K562 (cell line): ENCODE data around the gene POP7. TPM values are rescaled to one million over a fixed set of nuclear protein-coding genes. Genes with fewer than 3 reads are reported as not detected.

ENCODE experiments used
- ATAC-seq: fragments of 200-7000 bp; cut with Tn5 transposase; 3 replicates; pipeline ENCODE4 v1.9.1; 2020; ENCODE audit warnings: moderate library complexity
- BruUV-seq: library from RNA; stranded (reverse); fragments of 400-500 nt; replicated peaks from 2 replicates; lab custom pipeline; 2021; lab: Mats Ljungman, UMichigan
- CTCF ChIA-PET: fragments of 300-600 bp; formaldehyde crosslinking; extraction: SDS; loops from one replicate; lab custom pipeline; 2021; ENCODE audit warnings: low intra/inter-chr PET ratio; lab: Yijun Ruan, JAX
- POLR2A ChIA-PET: fragments of 300-600, 350-650 bp; sonication (Branson Sonifier 250); formaldehyde crosslinking; extraction: SDS; loops from one replicate; lab custom pipeline; 2021; ENCODE audit warnings: antibody characterized with exemption, inconsistent platforms; lab: Yijun Ruan, JAX
- DNase-seq, 4 experiments: peaks; one replicate each; pipeline versions ENCODE4 v3.0.0 to v3.0.0-alpha.2; 2011 to 2018; ENCODE audit warnings: low spot score in 3 of 4, mixed read lengths in 3 of 4; ENCODE audit errors: extremely low read depth in 1 of 4
- FAIRE-seq: peaks from 2 replicates; lab custom pipeline; 2011; peaks lifted over from hg19 to GRCh38; lab: Jason Lieb, UNC
- H2AFZ ChIP-seq: 2 replicates; pipeline ENCODE4 v1.6.0; 2011; ENCODE audit warnings: low read depth, low read length, control low read depth, inconsistent platforms
- H3K27ac ChIP-seq: fragments of 200-600 bp; 3 replicates; pipeline ENCODE4 v1.8.0; 2011; ENCODE audit warnings: low read depth, mild to moderate bottlenecking, control low read depth, inconsistent platforms, low read length, moderate library complexity, mixed read lengths; ENCODE audit errors: extremely low read depth
- H3K27me3 ChIP-seq, 2 experiments: fragments of 300-600 bp in 1 of 2; 2 replicates in 1 of 2; 3 replicates in 1 of 2; pipeline versions ENCODE4 v1.6.0 to v1.8.0; 2011; ENCODE audit warnings: inconsistent platforms in 2 of 2, low read length in 2 of 2, mild to moderate bottlenecking in 1 of 2, mixed read lengths in 1 of 2, moderate library complexity in 1 of 2; ENCODE audit not compliant: control insufficient read depth in 2 of 2, insufficient read depth in 2 of 2
- H3K36me3 ChIP-seq: fragments of 300-600 bp; 3 replicates; pipeline ENCODE4 v1.8.0; 2011; ENCODE audit warnings: mild to moderate bottlenecking, low read length, inconsistent platforms; ENCODE audit not compliant: control insufficient read depth, insufficient read depth
- H3K4me1 ChIP-seq, 2 experiments: fragments of 200-600 bp in 1 of 2; replicated peaks in 1 of 2; 2 replicates in 1 of 2; 3 replicates in 1 of 2; pipeline versions ENCODE4 v1.5.1 to v1.8.0; 2011; ENCODE audit warnings: inconsistent platforms in 2 of 2, low read length in 2 of 2, mild to moderate bottlenecking in 1 of 2, mixed read lengths in 1 of 2, moderate library complexity in 1 of 2; ENCODE audit not compliant: control insufficient read depth in 2 of 2, insufficient read depth in 2 of 2
- H3K4me2 ChIP-seq: 2 replicates; pipeline ENCODE4 v1.6.1; 2011; ENCODE audit warnings: low read length, control low read depth, inconsistent platforms, mixed read lengths; ENCODE audit not compliant: insufficient read depth
- H3K4me3 ChIP-seq: fragments of 200-600 bp; sonication (generic), shearing (Covaris generic); 2 replicates; pipeline ENCODE4 v1.5.1; 2016; ENCODE audit warnings: control low read depth, inconsistent platforms
- H3K79me2 ChIP-seq: fragments of 200-600 bp; 3 replicates; pipeline ENCODE4 v1.8.0; 2011; ENCODE audit warnings: low read length, inconsistent platforms; ENCODE audit not compliant: control insufficient read depth, insufficient read depth
- H3K9ac ChIP-seq, 2 experiments: 2 replicates each; pipeline versions ENCODE4 v1.6.0 to v1.6.1; 2011; ENCODE audit warnings: low read depth in 2 of 2, low read length in 2 of 2, control low read depth in 1 of 2, inconsistent platforms in 1 of 2, mild to moderate bottlenecking in 1 of 2, mixed read lengths in 1 of 2; ENCODE audit not compliant: insufficient read depth in 1 of 2
- H3K9me1 ChIP-seq: one replicate; pipeline ENCODE4 v1.6.0; 2011; ENCODE audit warnings: inconsistent platforms, mild to moderate bottlenecking, low read length, moderate library complexity; ENCODE audit not compliant: control insufficient read depth, insufficient read depth
- H3K9me3 ChIP-seq: replicated peaks from 2 replicates; pipeline ENCODE4 v1.5.1; 2011; ENCODE audit warnings: low read depth, low read length, inconsistent platforms; ENCODE audit not compliant: control insufficient read depth, insufficient read depth
- H4K20me1 ChIP-seq: replicated peaks from 2 replicates; pipeline ENCODE4 v1.6.1; 2011; ENCODE audit warnings: low read length, inconsistent platforms, mixed read lengths; ENCODE audit not compliant: control insufficient read depth, insufficient read depth
- ARID4B ChIP-seq: sonication (generic); formaldehyde crosslinking; IDR thresholded peaks from 2 replicates; pipeline ENCODE4 v1.8.0; 2022; ENCODE audit warnings: mild to moderate bottlenecking, missing genetic modification reagents
- BHLHE40 ChIP-seq: IDR thresholded peaks from 2 replicates; pipeline ENCODE4 v1.6.1; 2011; ENCODE audit warnings: low read length, improper control_type of control experiment
- CGGBP1 ChIP-seq: fragments of 250-450 bp; sonication (Bioruptor Pico); IDR thresholded peaks from 2 replicates; pipeline ENCODE4 v1.9.0; 2021; ENCODE audit warnings: mild to moderate bottlenecking
- FUS ChIP-seq: fragments of 200-400 bp; formaldehyde crosslinking; optimal IDR thresholded peaks from 2 replicates; pipeline ENCODE3; 2017; ENCODE audit warnings: low read depth, low read length
- MAFF ChIP-seq: IDR thresholded peaks from 2 replicates; pipeline ENCODE4 v1.6.1; 2012; ENCODE audit warnings: low read length, improper control_type of control experiment
- MAFG ChIP-seq: fragments of 450-650 bp; conservative IDR thresholded peaks from 2 replicates; pipeline ENCODE4 v1.6.1; 2016; ENCODE audit warnings: missing genetic modification characterization, missing compliant biosample characterization
- MAFK ChIP-seq: IDR thresholded peaks from 2 replicates; pipeline ENCODE4 v1.6.1; 2011; ENCODE audit warnings: low read length, improper control_type of control experiment
- MEF2A ChIP-seq: IDR thresholded peaks from 2 replicates; pipeline ENCODE4 v1.6.1; 2011; ENCODE audit warnings: low read depth, mild to moderate bottlenecking, low read length, moderate library complexity; ENCODE audit not compliant: control insufficient read depth
- NCOA1 ChIP-seq: fragments of 450-650 bp; IDR thresholded peaks from 2 replicates; pipeline ENCODE4 v1.6.1; 2016; ENCODE audit warnings: low read depth
- NEUROD1 ChIP-seq: fragments of 150-350 bp; IDR thresholded peaks from 2 replicates; pipeline ENCODE4 v1.6.1; 2014; ENCODE audit warnings: borderline replicate concordance, low read length, low read depth; ENCODE audit not compliant: partially characterized antibody
- POLR3A ChIP-seq: IDR thresholded peaks from 2 replicates; pipeline ENCODE4 v1.6.1; 2011; ENCODE audit warnings: borderline replicate concordance, mild to moderate bottlenecking, moderate library complexity; ENCODE audit not compliant: insufficient read length, insufficient read depth; ENCODE audit errors: extremely low read depth
- RAD51 ChIP-seq: fragments of 450-650 bp; IDR thresholded peaks from 2 replicates; pipeline ENCODE4 v1.7.1; 2016; ENCODE audit warnings: low read depth, mild to moderate bottlenecking, borderline replicate concordance
- SMC3 ChIP-seq: conservative IDR thresholded peaks from 2 replicates; pipeline ENCODE4 v1.6.1; 2011; ENCODE audit warnings: low read depth, low read length, improper control_type of control experiment; ENCODE audit not compliant: insufficient read depth
- ZBTB9 ChIP-seq: fragments of 450-650 bp; formaldehyde crosslinking; IDR thresholded peaks from 2 replicates; pipeline ENCODE4 v1.4.0; 2020; ENCODE audit warnings: mild to moderate bottlenecking, moderate library complexity
- ZNF124 ChIP-seq: sonication (generic); formaldehyde crosslinking; IDR thresholded peaks from 2 replicates; pipeline ENCODE4 v1.8.1; 2022; ENCODE audit warnings: missing genetic modification reagents
- ZNF316 ChIP-seq: fragments of 450-650 bp; IDR thresholded peaks from 2 replicates; pipeline ENCODE4 v1.6.1; 2016
- ZNF384 ChIP-seq: IDR thresholded peaks from 2 replicates; pipeline ENCODE4 v1.6.1; 2012; ENCODE audit warnings: low read depth, low read length, improper control_type of control experiment
- WGBS: fragments of 100-300 bp; shearing (Covaris generic); methylation state at CpG from one replicate; pipeline ENCODE4 v1.1.6; 2016; ENCODE audit warnings: low coverage, mixed read lengths; ENCODE audit not compliant: insufficient coverage; ENCODE audit errors: missing lambda C conversion rate; 5-methylcytosine and 5-hydroxymethylcytosine counted together
- in situ Hi-C: fragments of 300-500 bp; cut with MboI; formaldehyde crosslinking; loops from 4 replicates; pipeline ENCODE4 v1.15.0; 2018; ENCODE audit warnings: inconsistent platforms, mixed read lengths
- intact Hi-C: fragments of 100-400 bp; cut with micrococcal nuclease; formaldehyde crosslinking; loops from 2 replicates; pipeline ENCODE4 v1.14.2; 2022
- polyA plus RNA-seq, 8 experiments: library from polyadenylated mRNA; depleted of rRNA in 4 of 8; stranded (reverse) in 5 of 8; unstranded in 3 of 8; fragments of >200 nt; fragmentation: Nextera tagmentation in 2 of 8; fragmentation: Illumina TruSeq in 1 of 8; extraction: Ambion mirVana in 2 of 8; extraction: Trizol in 1 of 8; gene quantifications; 2 replicates each; pipeline versions ENCODE4 v1.2.1 to v1.2.3, GENCODE V29; 2011 to 2014; ENCODE audit warnings: inconsistent platforms in 1 of 8, missing spikeins in 1 of 8
- total RNA-seq, 7 experiments: library from RNA; depleted of rRNA in 6 of 7; stranded (reverse); fragments of >200 nt in 6 of 7; fragmentation: Illumina TruSeq in 2 of 7; extraction: Trizol in 2 of 7; gene quantifications; 2 replicates each; pipeline versions ENCODE4 v1.2.1 to v1.2.3, GENCODE V29; 2011 to 2021; ENCODE audit warnings: low replicate concordance in 1 of 7
- TF ChIP-seq, protein P1 (sequence below): fragments of 450-650 bp; IDR thresholded peaks from 2 replicates; pipeline ENCODE4 v1.6.1; 2016; ENCODE audit warnings: low read depth, mild to moderate bottlenecking, moderate library complexity

Gene POP7
- total and polyA plus RNA-seq, 9 of the 15 experiments (the other 6 are each of a cell fraction or from before 2014, with no cell fraction given), result 11.5 to 163 (median 68.9) TPM

- no peaks in the 10 kb centered on the region for H3K9me1 ChIP-seq
- no TSS peak for BruUV-seq
- H3K36me3 ChIP-seq, result peaks cover 22% of the 10 kb centered on the region
- in situ Hi-C loops (loop anchor here (5.0 kb wide), 1 partner anchor 144 kb away; the partner anchor contains the start of gene SLC12A9), intact Hi-C loops (loop anchor here (5.0 kb wide), 1 partner anchor 94 kb away; no protein-coding TSS in a partner anchor)
- H4K20me1 ChIP-seq, result 0 out of 2 replicates have a peak, but pooled peaks cover 4% of the 10 kb centered on the region
- no peak for FAIRE-seq
- H3K27ac ChIP-seq, result no peak overlapping the region
- POLR2A ChIA-PET, result interaction anchor here (0.6 to 1.3 kb wide), 5 partner anchors 18 to 889 kb away, joined by 3 read pairs; no protein-coding TSS in a partner anchor
- H3K27me3 ChIP-seq, result no peaks in the 10 kb centered on the region
- no peak for DNase-seq
- no peaks in the 10 kb centered on the region for H3K9me3 ChIP-seq
- CTCF ChIA-PET, result interaction anchor here (0.6 kb wide), 1 partner anchor 42 kb away, joined by 4 read pairs; no protein-coding TSS in a partner anchor
- no peak overlapping the region for H2AFZ ChIP-seq
- H3K9ac ChIP-seq, result no peak overlapping the region
- H3K4me1 ChIP-seq, result peaks cover 6 to 30% of the 10 kb centered on the region in 2 experiments; a peak in 4 of 5 replicates
- H3K4me3 ChIP-seq, result no peak overlapping the region
- no peak overlapping the region for H3K4me2 ChIP-seq
- H3K79me2 ChIP-seq, result peaks cover 25% of the 10 kb centered on the region
- no peak for ATAC-seq
- 61% methylated on average over 5 of the region's 6 CpGs for WGBS
- TF ChIP-seq POLR3A (no peak), MAFG (tag) (peak; percentile 77), FUS (no peak), ZNF316 (peak; percentile 87), BHLHE40 (no peak), RAD51 (no peak), MAFF (peak; percentile 79), ARID4B (CRISPR knock-in tag) (no peak), ZNF124 (no peak), ZNF384 (peak; percentile 79; the same call in 1 of the 2 replicates), MAFK (peak; percentile 71), NCOA1 (no peak), ZBTB9 (no peak), MEF2A (no peak), CGGBP1 (no peak), NEUROD1 (no peak), SMC3 (no peak)
- TF ChIP-seq, protein P1, sequence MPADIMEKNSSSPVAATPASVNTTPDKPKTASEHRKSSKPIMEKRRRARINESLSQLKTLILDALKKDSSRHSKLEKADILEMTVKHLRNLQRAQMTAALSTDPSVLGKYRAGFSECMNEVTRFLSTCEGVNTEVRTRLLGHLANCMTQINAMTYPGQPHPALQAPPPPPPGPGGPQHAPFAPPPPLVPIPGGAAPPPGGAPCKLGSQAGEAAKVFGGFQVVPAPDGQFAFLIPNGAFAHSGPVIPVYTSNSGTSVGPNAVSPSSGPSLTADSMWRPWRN, result no peak
Observed at GRCh38 chr7:100708395-100708794, 2.5 kb downstream of the POP7 start.
